Measurements from ENCODE around the gene PHLPP1. TPM values are rescaled to one million over a fixed set of nuclear protein-coding genes. Genes with fewer than 3 reads are reported as not detected.

Gene PHLPP1
- total RNA-seq: 10 to 100 TPM in 5 of 6 experiments, 1 to 10 TPM in 1; 8.6 to 19.3 (median 17.0) TPM
- long read RNA-seq, partial matches to known transcripts: 0 of 1 reads
- long read RNA-seq, other reads (novel, unspliced or antisense): 1 of 1 reads

DNA sequence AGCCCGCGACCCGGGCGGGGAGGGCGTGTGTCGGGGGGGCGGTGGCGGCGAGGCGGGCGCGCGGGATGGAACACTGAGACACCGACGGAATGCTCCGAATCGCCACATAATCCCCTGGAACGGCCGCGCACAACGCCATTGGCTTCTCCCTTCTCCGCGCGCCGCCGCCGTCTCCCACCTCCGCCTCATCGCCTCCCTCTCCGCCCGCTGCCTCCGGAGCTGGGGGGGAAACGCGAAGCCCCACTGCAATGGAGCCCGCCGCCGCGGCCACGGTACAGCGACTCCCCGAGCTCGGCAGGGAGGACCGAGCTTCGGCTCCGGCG lies at the start of gene PHLPP1:
Gene PHLPP1, plus strand, starts transcription at position 106 of the 323 bp plus-strand sequence. Its CDS starts 143 bp downstream, at position 249.
- H3K36me3 ChIP-seq: no peaks in the 10 kb centered on the region
- intact Hi-C loops (cut with DNase I): loop anchor here in 1 of 2 donors (10.0 kb wide), 1 partner anchor 269 kb away; no protein-coding TSS in a partner anchor
- WGBS (ENCODE audit: insufficient coverage, low coverage, low lambda C conversion rate, missing lambda C conversion rate): no CpG with 5 or more reads among the region's 46 CpGs
- H3K27ac ChIP-seq: peak within 1 kb of the TSS; percentile 85 to 95 (median 89)
- no peaks in the 10 kb centered on the region for H3K9me3 ChIP-seq
- TF ChIP-seq, protein P1, sequence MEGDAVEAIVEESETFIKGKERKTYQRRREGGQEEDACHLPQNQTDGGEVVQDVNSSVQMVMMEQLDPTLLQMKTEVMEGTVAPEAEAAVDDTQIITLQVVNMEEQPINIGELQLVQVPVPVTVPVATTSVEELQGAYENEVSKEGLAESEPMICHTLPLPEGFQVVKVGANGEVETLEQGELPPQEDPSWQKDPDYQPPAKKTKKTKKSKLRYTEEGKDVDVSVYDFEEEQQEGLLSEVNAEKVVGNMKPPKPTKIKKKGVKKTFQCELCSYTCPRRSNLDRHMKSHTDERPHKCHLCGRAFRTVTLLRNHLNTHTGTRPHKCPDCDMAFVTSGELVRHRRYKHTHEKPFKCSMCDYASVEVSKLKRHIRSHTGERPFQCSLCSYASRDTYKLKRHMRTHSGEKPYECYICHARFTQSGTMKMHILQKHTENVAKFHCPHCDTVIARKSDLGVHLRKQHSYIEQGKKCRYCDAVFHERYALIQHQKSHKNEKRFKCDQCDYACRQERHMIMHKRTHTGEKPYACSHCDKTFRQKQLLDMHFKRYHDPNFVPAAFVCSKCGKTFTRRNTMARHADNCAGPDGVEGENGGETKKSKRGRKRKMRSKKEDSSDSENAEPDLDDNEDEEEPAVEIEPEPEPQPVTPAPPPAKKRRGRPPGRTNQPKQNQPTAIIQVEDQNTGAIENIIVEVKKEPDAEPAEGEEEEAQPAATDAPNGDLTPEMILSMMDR (IDR thresholded peaks at IDR 0.05): no peak
- peak; percentile 84 for TF ChIP-seq POLR2A (IDR thresholded peaks at IDR 0.05)
- H3K27me3 ChIP-seq: no peaks in the 10 kb centered on the region
- no peak for DNase-seq
- peak within 1 kb of the TSS; percentile 54 to 73 (median 70) for H3K4me3 ChIP-seq
- ATAC-seq: no peak
- H3K4me1 ChIP-seq: peaks cover 0 to 18% (median 5%) of the 10 kb centered on the region in 4 donors

DNA sequence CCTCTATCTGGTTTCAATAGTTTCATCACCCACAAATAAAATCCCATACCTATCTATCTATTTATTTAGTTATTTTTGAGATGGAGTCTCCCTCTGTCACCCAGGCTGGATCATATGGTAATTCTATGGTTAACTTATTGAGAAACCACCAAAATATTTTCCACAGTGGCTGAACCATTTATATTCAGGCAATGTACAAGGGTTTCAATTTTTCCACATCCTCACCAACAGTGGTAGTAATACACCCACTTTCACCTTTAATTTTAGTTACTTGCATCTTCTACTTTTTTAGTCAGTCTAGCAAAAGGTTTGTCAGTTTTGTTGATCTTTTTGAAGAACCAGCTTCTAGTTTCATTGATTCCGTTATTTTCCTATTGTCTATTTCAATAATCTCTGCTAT lies 46.1 kb upstream of the PHLPP1 start:
- intact Hi-C loops (cut with DNase I): no loop called here
- Histone ChIP-seq H3K27ac (no peak overlapping the region), H3K36me3 (no peaks in the 10 kb centered on the region), H3K27me3 (no peaks in the 10 kb centered on the region), H3K9me3 (no peaks in the 10 kb centered on the region), H3K4me3 (no peak overlapping the region), H3K4me1 (no peaks in the 10 kb centered on the region)
- no peak for DNase-seq
- WGBS (ENCODE audit: insufficient coverage, low coverage, low lambda C conversion rate, missing lambda C conversion rate): 88% methylated on average over 1 of the region's 1 CpG
- ATAC-seq: no peak
- no peak for TF ChIP-seq POLR2A (IDR thresholded peaks at IDR 0.05)
- TF ChIP-seq, protein P1 (IDR thresholded peaks at IDR 0.05): no peak

DNA sequence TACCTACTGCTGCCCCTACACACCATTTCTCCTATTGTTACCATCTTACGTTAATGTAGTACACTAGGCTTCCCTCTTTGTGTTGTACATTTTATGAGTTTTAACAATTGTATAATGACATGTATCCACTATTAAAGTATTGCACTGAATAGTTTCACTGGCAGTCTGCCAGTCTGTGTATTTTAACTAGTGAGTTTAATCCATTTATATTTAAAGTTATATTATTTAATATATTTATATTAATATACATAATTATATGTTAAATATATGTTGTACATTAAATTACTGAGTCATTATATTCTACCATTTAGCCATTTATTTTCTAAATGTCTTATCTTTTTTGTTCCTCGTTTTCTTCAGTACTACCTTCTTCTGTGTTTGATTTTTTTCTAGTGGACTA lies 44.8 kb upstream of the PHLPP1 start:
- 93% methylated on average over 2 of the region's 2 CpGs for WGBS (ENCODE audit: insufficient coverage, low coverage, low lambda C conversion rate, missing lambda C conversion rate)
- TF ChIP-seq, protein P1 (IDR thresholded peaks at IDR 0.05): no peak
- TF ChIP-seq POLR2A (IDR thresholded peaks at IDR 0.05): no peak
- H3K4me1 ChIP-seq: no peaks in the 10 kb centered on the region
- DNase-seq (no peak), ATAC-seq (no peak)
- H3K27ac ChIP-seq: no peak overlapping the region
- intact Hi-C loops (cut with DNase I): no loop called here
- no peaks in the 10 kb centered on the region for H3K9me3 ChIP-seq
- no peaks in the 10 kb centered on the region for H3K27me3 ChIP-seq
- H3K36me3 ChIP-seq: no peaks in the 10 kb centered on the region
- no peak overlapping the region for H3K4me3 ChIP-seq

DNA sequence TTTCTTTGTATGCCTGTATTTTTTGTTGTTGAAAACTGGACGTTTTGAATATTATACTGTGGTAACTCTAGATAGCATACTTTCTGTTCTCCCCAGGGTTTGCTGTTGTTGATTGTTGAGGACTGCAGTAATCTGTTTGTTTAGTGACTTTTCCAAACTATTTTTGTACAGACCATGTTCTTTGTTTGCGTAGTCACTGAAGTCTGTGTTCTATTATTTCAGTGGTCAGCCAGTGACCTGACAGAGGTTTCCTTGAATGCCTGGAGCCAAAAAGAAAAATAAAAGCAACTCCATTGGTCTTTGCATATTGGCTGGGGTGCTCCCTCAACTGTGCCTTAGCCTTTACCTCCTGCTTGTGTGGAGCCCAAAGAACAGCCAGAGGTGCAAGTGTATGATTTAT lies 42.7 kb upstream of the PHLPP1 start:
- Histone ChIP-seq H3K36me3 (no peaks in the 10 kb centered on the region), H3K4me1 (no peaks in the 10 kb centered on the region), H3K4me3 (no peak overlapping the region), H3K9me3 (no peaks in the 10 kb centered on the region), H3K27me3 (no peaks in the 10 kb centered on the region), H3K27ac (no peak overlapping the region)
- no peak for TF ChIP-seq POLR2A (IDR thresholded peaks at IDR 0.05)
- TF ChIP-seq, protein P1 (IDR thresholded peaks at IDR 0.05): no peak
- DNase-seq: no peak
- intact Hi-C loops (cut with DNase I): no loop called here
- 13% methylated on average over 2 of the region's 2 CpGs for WGBS (ENCODE audit: insufficient coverage, low coverage, low lambda C conversion rate, missing lambda C conversion rate)
- ATAC-seq: peak; percentile 51 to 86 (median 57)
